Measurements from ENCODE around the gene FMO4.
"Not testable (repeated sequence)": the region's sequence is repeated elsewhere in the genome, so short reads cannot be mapped to it uniquely, and the experiment has no call there.

The FMO4 gene

DNA sequence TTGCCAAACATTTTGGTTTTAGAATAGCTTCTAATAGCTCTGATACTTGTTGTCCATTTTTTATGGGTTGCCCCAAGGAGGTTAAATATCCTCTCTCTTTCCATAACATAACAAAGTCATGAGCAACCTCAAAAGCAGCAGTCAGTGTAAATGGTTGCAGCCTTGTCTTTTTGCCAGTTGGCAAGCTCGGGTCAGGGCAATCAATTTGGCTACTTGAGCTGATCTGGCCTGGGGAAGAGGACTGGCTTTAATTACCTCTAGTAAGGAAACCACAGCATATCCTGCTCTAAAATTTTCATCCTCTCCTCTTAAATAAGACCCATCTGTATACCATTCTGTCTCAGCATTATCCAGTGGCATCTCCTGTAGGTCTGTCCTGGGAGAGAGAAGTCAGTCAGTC, 21.2 kb upstream of the FMO4 start:
- Histone ChIP-seq H3K9ac (ENCODE audit: low read length) (no peak overlapping the region), H3K27ac (ENCODE audit: low read depth, low read length) (no peak overlapping the region), H3K4me3 (ENCODE audit: low read depth, low read length) (no peak overlapping the region), H3K27me3 (ENCODE audit: control insufficient read depth, insufficient read depth, low read length) (no peaks in the 10 kb centered on the region), H3K9me3 (ENCODE audit: control insufficient read depth, insufficient read depth, low read depth, low read length) (no peaks in the 10 kb centered on the region), H3K36me3 (ENCODE audit: control insufficient read depth, insufficient read depth, low read length) (no peaks in the 10 kb centered on the region), H3K4me1 (ENCODE audit: control insufficient read depth, insufficient read depth, low read length) (peaks cover 20% of the 10 kb centered on the region)

DNA sequence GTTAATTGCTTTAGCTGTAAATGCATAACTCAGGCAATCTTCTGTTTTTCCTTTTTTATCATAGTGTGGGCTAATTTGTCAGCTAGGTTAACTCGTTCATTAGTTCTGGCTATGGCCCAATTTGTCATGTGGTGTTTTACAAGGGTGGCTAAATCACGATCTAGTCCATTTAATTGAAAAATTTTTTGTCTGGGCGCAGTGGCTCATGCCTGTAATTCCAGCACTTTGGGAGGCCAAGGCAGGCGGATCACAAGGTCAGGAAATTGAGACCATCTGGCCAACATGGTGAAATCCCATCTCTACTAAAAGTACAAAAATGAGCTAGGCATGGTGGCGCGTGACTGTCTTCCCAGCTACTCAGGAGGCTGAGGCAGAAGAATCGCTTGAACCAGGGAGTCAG, 18.6 kb upstream of the FMO4 start:
- H3K9me3 ChIP-seq (ENCODE audit: control insufficient read depth, insufficient read depth, low read depth, low read length); H3K27ac ChIP-seq (ENCODE audit: low read depth, low read length); H3K4me3 ChIP-seq (ENCODE audit: low read depth, low read length); H3K9ac ChIP-seq (ENCODE audit: low read length); H3K27me3 ChIP-seq (ENCODE audit: control insufficient read depth, insufficient read depth, low read length); H3K36me3 ChIP-seq (ENCODE audit: control insufficient read depth, insufficient read depth, low read length): not testable (repeated sequence)
- peaks cover 40% of the 10 kb centered on the region for H3K4me1 ChIP-seq (ENCODE audit: control insufficient read depth, insufficient read depth, low read length)

DNA sequence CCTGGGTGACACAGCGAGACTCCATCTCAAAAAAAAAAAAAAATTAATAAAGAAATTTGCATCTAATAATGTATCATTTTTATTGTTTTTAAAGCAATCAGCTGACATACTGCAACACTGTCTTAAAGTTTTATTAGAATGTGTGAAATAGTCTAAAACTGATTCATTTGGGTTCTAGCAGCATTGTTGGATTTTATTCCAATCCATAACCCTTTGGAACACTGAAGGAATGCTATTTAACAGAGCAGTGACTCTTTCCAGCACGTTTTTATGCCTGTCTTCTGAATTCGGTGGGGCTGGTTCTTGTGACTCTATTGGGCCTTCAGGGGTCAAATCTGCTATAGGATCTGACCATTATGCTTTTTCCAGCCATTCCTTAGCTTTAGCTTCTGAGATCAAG, 18.2 kb upstream of the FMO4 start:
- Histone ChIP-seq H3K27ac (ENCODE audit: low read depth, low read length) (no peak overlapping the region), H3K36me3 (ENCODE audit: control insufficient read depth, insufficient read depth, low read length) (no peaks in the 10 kb centered on the region), H3K4me3 (ENCODE audit: low read depth, low read length) (no peak overlapping the region), H3K9ac (ENCODE audit: low read length) (no peak overlapping the region), H3K27me3 (ENCODE audit: control insufficient read depth, insufficient read depth, low read length) (no peaks in the 10 kb centered on the region), H3K9me3 (ENCODE audit: control insufficient read depth, insufficient read depth, low read depth, low read length) (peaks cover 2% of the 10 kb centered on the region; the same call in 1 of the 2 replicates), H3K4me1 (ENCODE audit: control insufficient read depth, insufficient read depth, low read length) (peaks cover 40% of the 10 kb centered on the region)

DNA sequence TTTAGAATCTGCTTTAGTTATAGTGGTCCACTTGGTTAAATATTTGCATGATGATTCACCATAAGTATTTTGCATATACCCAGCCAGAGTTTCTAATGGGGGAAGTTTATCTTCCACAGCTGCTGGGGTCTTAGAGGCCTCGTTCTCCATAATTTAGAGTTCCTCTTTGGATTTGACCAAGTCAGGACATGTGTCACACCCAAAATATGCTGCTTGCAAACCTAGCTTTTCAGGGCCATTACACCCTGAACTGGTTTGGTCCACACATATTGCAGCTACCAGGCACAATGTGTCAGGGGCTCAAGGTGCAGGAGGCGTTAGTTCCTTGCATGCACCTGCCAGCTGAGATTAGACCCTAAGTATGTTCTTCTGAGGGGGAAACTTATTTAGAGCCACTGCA, 17.1 kb upstream of the FMO4 start:
- H3K36me3 ChIP-seq (ENCODE audit: control insufficient read depth, insufficient read depth, low read length): no peaks in the 10 kb centered on the region
- peaks cover 5% of the 10 kb centered on the region; the same call in 1 of the 2 replicates for H3K9me3 ChIP-seq (ENCODE audit: control insufficient read depth, insufficient read depth, low read depth, low read length)
- H3K9ac ChIP-seq (ENCODE audit: low read length): no peak overlapping the region
- no peaks in the 10 kb centered on the region for H3K27me3 ChIP-seq (ENCODE audit: control insufficient read depth, insufficient read depth, low read length)
- H3K4me3 ChIP-seq (ENCODE audit: low read depth, low read length): no peak overlapping the region
- H3K4me1 ChIP-seq (ENCODE audit: control insufficient read depth, insufficient read depth, low read length): peaks cover 40% of the 10 kb centered on the region
- no peak overlapping the region for H3K27ac ChIP-seq (ENCODE audit: low read depth, low read length)

DNA sequence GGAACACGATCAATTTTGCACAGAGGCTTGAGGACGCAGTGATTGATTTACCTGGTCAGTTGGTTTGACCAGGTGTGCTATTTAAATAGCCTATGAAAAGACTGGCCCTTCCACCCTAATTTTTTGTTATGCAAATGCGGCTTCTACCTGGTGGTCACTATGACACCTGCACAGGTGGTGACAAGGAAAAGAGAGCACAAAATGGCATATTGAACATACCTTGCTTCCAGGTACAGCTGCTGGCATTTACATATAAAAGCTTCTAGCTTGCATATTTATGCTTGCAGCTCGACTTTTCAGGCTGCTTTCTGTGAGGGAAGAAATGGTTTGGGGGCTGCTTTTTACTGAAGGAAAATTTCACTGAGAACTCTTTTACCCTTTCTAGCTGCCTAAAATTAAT, 15.3 kb upstream of the FMO4 start:
- H3K9me3 ChIP-seq (ENCODE audit: control insufficient read depth, insufficient read depth, low read depth, low read length): peaks cover 5% of the 10 kb centered on the region; the same call in 1 of the 2 replicates
- H3K27ac ChIP-seq (ENCODE audit: low read depth, low read length): peak overlapping the region; percentile 60; the same call in 1 of the 2 replicates
- H3K9ac ChIP-seq (ENCODE audit: low read length): no peak overlapping the region
- no peaks in the 10 kb centered on the region for H3K27me3 ChIP-seq (ENCODE audit: control insufficient read depth, insufficient read depth, low read length)
- no peaks in the 10 kb centered on the region for H3K36me3 ChIP-seq (ENCODE audit: control insufficient read depth, insufficient read depth, low read length)
- H3K4me3 ChIP-seq (ENCODE audit: low read depth, low read length): no peak overlapping the region
- H3K4me1 ChIP-seq (ENCODE audit: control insufficient read depth, insufficient read depth, low read length): peaks cover 40% of the 10 kb centered on the region

DNA sequence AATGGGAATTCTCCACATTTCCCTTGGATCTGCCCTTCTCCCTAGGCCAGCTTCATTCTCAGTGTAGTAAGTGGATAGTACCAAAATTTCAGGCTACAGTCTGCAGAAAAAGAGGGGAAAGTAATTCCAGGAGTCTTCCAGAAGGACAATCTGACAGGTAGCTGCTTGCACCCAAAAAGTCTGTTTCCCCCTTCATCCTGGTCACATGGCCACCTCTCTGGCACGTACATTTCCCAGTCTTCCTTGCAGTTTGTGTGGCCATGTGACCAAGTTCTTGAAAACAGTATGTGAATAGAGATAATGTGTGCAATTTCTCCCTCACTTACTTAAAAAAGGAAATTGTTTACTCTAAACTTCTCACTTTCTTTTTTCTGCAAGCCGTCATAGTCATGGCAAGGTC, 14.6 kb upstream of the FMO4 start:
- Histone ChIP-seq H3K4me3 (ENCODE audit: low read depth, low read length) (no peak overlapping the region), H3K9me3 (ENCODE audit: control insufficient read depth, insufficient read depth, low read depth, low read length) (peaks cover 5% of the 10 kb centered on the region; the same call in 1 of the 2 replicates), H3K36me3 (ENCODE audit: control insufficient read depth, insufficient read depth, low read length) (no peaks in the 10 kb centered on the region), H3K9ac (ENCODE audit: low read length) (no peak overlapping the region), H3K4me1 (ENCODE audit: control insufficient read depth, insufficient read depth, low read length) (peaks cover 40% of the 10 kb centered on the region), H3K27me3 (ENCODE audit: control insufficient read depth, insufficient read depth, low read length) (no peaks in the 10 kb centered on the region), H3K27ac (ENCODE audit: low read depth, low read length) (peak overlapping the region; percentile 60; the same call in 1 of the 2 replicates)

DNA sequence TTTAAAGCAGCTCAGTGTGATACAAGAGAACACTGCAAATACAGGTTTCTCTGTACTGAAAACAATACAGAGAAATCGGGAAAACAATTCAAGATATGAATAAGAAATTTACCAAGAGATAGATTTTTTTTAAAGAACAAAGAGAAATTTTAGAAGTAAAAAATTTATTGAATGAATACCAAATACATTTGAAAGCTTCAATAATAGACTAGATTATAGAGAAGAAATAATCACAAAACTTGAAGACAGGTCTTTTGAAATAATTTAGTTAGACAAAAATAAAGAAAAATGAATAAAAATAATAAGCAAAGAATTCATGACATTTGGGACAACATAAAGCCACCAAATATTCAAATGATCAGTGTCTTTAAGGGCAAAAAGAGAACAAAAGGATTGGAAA, 13.6 kb upstream of the FMO4 start:
- Histone ChIP-seq H3K27ac (ENCODE audit: low read depth, low read length) (no peak overlapping the region), H3K4me3 (ENCODE audit: low read depth, low read length) (no peak overlapping the region), H3K9me3 (ENCODE audit: control insufficient read depth, insufficient read depth, low read depth, low read length) (peaks cover 10% of the 10 kb centered on the region; the same call in 1 of the 2 replicates), H3K4me1 (ENCODE audit: control insufficient read depth, insufficient read depth, low read length) (peaks cover 40% of the 10 kb centered on the region), H3K36me3 (ENCODE audit: control insufficient read depth, insufficient read depth, low read length) (no peaks in the 10 kb centered on the region), H3K27me3 (ENCODE audit: control insufficient read depth, insufficient read depth, low read length) (no peaks in the 10 kb centered on the region), H3K9ac (ENCODE audit: low read length) (no peak overlapping the region)

DNA sequence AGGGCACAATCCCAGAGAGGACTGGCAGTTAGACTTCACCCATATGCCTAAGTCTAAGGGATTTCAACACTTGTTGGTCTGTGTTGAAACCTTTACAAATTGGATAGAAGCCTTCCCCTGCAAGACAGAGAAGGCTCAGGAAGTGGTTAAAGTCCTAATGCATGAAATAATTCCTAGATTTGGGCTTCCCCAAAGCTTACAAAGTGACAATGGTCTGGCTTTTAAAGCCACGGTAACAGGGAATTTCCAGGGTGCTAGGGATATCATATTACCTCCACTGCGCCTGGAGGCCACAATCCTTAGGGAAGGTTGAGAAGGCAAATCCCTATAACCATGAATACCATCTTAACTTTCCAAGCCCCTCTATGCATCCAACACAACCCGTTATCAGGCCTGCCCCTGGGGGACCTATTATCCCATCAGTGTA, 3.3 kb upstream of the FMO4 start:
- H3K4me1 ChIP-seq (ENCODE audit: control insufficient read depth, insufficient read depth, low read length): peaks cover 18% of the 10 kb centered on the region
- H3K36me3 ChIP-seq (ENCODE audit: control insufficient read depth, insufficient read depth, low read length): no peaks in the 10 kb centered on the region
- H3K27me3 ChIP-seq (ENCODE audit: control insufficient read depth, insufficient read depth, low read length): no peaks in the 10 kb centered on the region
- H3K9ac ChIP-seq (ENCODE audit: low read length): no peak overlapping the region
- no peak overlapping the region for H3K4me3 ChIP-seq (ENCODE audit: low read depth, low read length)
- H3K9me3 ChIP-seq (ENCODE audit: control insufficient read depth, insufficient read depth, low read depth, low read length): no peaks in the 10 kb centered on the region
- no peak overlapping the region for H3K27ac ChIP-seq (ENCODE audit: low read depth, low read length)

DNA sequence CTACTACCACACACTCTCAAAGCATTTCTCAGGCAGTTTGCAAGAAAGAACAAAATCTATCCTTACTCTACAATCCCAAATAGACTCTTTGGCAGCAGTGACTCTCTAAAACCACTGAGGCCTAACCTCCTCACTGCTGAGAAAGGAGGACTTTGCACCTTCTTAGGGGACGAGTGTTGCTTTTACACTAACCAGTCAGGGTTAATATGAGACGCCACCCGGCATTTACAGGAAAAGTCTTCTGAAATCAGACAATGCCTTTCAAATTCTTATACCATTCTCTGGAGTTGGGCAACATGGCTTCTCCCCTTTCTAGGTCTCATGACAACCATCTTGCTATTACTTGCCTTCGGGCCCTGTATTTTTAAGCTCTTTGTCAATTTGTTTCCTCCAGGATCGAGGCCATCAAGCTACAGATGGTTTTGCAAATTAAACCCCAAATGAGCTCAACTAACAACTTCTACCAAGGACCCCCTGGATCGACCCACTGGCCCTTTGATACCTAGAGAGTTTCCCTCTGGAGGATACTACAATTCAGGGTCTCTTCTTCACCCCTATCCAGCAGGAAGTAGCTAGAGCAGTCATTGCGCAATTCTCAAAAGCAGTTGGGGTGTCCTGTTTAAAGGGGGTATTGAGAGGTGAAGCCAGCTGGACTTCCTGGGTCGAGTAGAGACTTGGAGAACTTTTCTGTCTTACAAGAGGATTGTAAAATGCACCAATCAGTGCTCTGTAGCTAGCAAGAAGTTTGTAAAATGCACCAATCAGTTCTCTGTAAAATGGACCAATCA, 2.0 kb upstream of the FMO4 start:
- no peak overlapping the region for H3K27ac ChIP-seq (ENCODE audit: low read depth, low read length)
- H3K9me3 ChIP-seq (ENCODE audit: control insufficient read depth, insufficient read depth, low read depth, low read length): no peaks in the 10 kb centered on the region
- H3K9ac ChIP-seq (ENCODE audit: low read length): no peak overlapping the region
- H3K4me1 ChIP-seq (ENCODE audit: control insufficient read depth, insufficient read depth, low read length): peaks cover 12% of the 10 kb centered on the region; the same call in 1 of the 2 replicates
- no peaks in the 10 kb centered on the region for H3K27me3 ChIP-seq (ENCODE audit: control insufficient read depth, insufficient read depth, low read length)
- H3K36me3 ChIP-seq (ENCODE audit: control insufficient read depth, insufficient read depth, low read length): no peaks in the 10 kb centered on the region
- no peak overlapping the region for H3K4me3 ChIP-seq (ENCODE audit: low read depth, low read length)

DNA sequence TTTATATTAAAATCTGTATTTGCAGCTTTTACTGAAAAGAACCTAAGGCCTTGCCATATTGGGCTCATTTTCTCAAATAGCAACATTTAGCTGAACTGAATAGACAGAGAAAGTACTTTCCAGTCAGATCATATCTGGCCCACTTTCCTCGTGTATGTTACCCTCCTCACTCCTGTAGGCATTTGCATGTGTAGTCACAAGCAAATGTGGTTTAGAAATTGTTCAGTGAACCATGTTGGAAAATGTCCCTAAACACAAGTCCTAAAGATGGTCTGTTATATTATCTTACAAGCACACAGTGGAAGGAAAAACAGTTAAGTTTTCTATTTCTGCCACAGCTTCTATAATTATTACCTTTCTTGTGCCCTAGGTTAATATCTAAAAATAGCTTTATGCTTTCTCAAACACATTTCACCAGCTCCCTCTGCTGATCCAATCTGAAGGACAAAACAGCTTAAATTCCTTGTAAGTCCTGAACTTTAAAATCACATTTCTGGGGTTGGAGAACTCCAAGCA, 606 bp upstream of the FMO4 start:
- H3K27ac ChIP-seq (ENCODE audit: low read depth, low read length): no peak overlapping the region
- no peak overlapping the region for H3K9ac ChIP-seq (ENCODE audit: low read length)
- H3K4me3 ChIP-seq (ENCODE audit: low read depth, low read length): no peak overlapping the region
- peaks cover 12% of the 10 kb centered on the region; the same call in 1 of the 2 replicates for H3K4me1 ChIP-seq (ENCODE audit: control insufficient read depth, insufficient read depth, low read length)
- no peaks in the 10 kb centered on the region for H3K27me3 ChIP-seq (ENCODE audit: control insufficient read depth, insufficient read depth, low read length)
- no peaks in the 10 kb centered on the region for H3K9me3 ChIP-seq (ENCODE audit: control insufficient read depth, insufficient read depth, low read depth, low read length)
- no peaks in the 10 kb centered on the region for H3K36me3 ChIP-seq (ENCODE audit: control insufficient read depth, insufficient read depth, low read length)

DNA sequence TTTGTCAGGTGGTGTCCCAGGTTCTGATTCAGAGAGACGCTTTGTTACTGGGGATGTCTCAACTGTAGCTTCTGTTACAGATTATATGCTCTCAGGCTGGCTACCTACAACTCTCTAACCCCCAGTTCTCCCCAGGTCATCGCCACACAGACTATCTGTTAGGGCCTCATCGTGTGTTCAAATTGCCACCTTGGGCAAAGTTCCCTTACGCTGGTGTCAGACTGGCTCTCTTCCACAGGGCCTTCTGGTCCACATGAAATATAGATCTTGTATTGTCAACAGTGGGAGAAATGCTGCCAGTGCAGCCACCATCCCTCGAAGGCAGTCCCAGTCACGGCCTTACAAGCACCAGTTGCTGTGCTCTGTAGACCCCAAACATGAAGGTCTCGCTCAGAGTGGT, 15.3 kb downstream of the FMO4 start:
- Histone ChIP-seq H3K27ac (ENCODE audit: low read depth, low read length) (no peak overlapping the region), H3K9me3 (ENCODE audit: control insufficient read depth, insufficient read depth, low read depth, low read length) (no peaks in the 10 kb centered on the region), H3K36me3 (ENCODE audit: control insufficient read depth, insufficient read depth, low read length) (no peaks in the 10 kb centered on the region), H3K9ac (ENCODE audit: low read length) (no peak overlapping the region), H3K27me3 (ENCODE audit: control insufficient read depth, insufficient read depth, low read length) (no peaks in the 10 kb centered on the region), H3K4me3 (ENCODE audit: low read depth, low read length) (no peak overlapping the region), H3K4me1 (ENCODE audit: control insufficient read depth, insufficient read depth, low read length) (no peaks in the 10 kb centered on the region)
